CD4-positive, alpha-beta T cell (primary cell): ENCODE results near the gene FOXP4. TPM values are rescaled to one million over a fixed set of nuclear protein-coding genes. Genes with fewer than 3 reads are reported as not detected.

Experiments used
- ATAC-seq: fragments of 200-7000 bp; cut with Tn5 transposase; one replicate; pipeline ENCODE4 v1.10.0; 2022; ENCODE audit warnings: mild to moderate bottlenecking; ENCODE audit not compliant: poor library complexity
- CTCF ChIA-PET: fragments of 350-600 bp; sonication (Branson Sonifier 250); formaldehyde crosslinking; loops from one replicate; lab custom pipeline; 2021; ENCODE audit warnings: antibody characterized with exemption, inconsistent platforms; lab: Charles Lee
- POLR2A ChIA-PET: fragments of 350-600 bp; sonication (Branson Sonifier 250); formaldehyde crosslinking; loops from one replicate; lab custom pipeline; 2021; ENCODE audit warnings: antibody characterized with exemption, inconsistent platforms; lab: Charles Lee
- DNase-seq, 14 experiments: peaks; one replicate each; pipeline ENCODE4 v3.0.0-alpha.2; 2013 to 2020; ENCODE audit warnings: mixed read lengths in 2 of 14
- H3K27ac ChIP-seq, 2 donors: one replicate each; pipeline versions ENCODE4 v1.5.1 to v1.7.0; 2013; ENCODE audit warnings: low read length in 2 of 2, low read depth in 1 of 2, mild to moderate bottlenecking in 1 of 2
- H3K27me3 ChIP-seq, 2 experiments: 1 replicate in 1 of 2; 2 replicates in 1 of 2; pipeline versions ENCODE4 v1.6.1 to v1.7.0; 2013; ENCODE audit warnings: low read length in 2 of 2, control low read depth in 1 of 2, mild to moderate bottlenecking in 1 of 2, moderate library complexity in 1 of 2; ENCODE audit not compliant: insufficient read depth in 2 of 2, control insufficient read depth in 1 of 2
- H3K36me3 ChIP-seq: one replicate; pipeline ENCODE4 v1.6.1; 2013; ENCODE audit warnings: low read length, control low read depth; ENCODE audit not compliant: insufficient read depth
- H3K4me1 ChIP-seq: one replicate; pipeline ENCODE4 v1.6.1; 2013; ENCODE audit warnings: low read length, control low read depth; ENCODE audit not compliant: insufficient read depth
- H3K4me3 ChIP-seq: one replicate; pipeline ENCODE4 v1.5.1; 2013; ENCODE audit warnings: mild to moderate bottlenecking, low read length, moderate library complexity
- H3K9me3 ChIP-seq, 2 experiments: 1 replicate in 1 of 2; 2 replicates in 1 of 2; pipeline versions ENCODE4 v1.6.1 to v1.7.0; 2013; ENCODE audit warnings: low read length in 2 of 2, mild to moderate bottlenecking in 2 of 2, control low read depth in 1 of 2, moderate library complexity in 1 of 2; ENCODE audit not compliant: control insufficient read depth in 1 of 2, insufficient read depth in 1 of 2
- H3K27ac Mint-ChIP-seq: one replicate; pipeline ENCODE4 v1.8.0; 2020; ENCODE audit warnings: mixed read lengths
- H3K27me3 Mint-ChIP-seq: one replicate; pipeline ENCODE4 v1.8.0; 2021; ENCODE audit warnings: mixed read lengths
- H3K36me3 Mint-ChIP-seq: one replicate; pipeline ENCODE4 v1.8.0; 2021; ENCODE audit warnings: low read depth, mixed read lengths
- H3K4me1 Mint-ChIP-seq: one replicate; pipeline ENCODE4 v1.8.0; 2021; ENCODE audit warnings: low read depth, mixed read lengths
- H3K4me3 Mint-ChIP-seq: one replicate; pipeline ENCODE4 v1.8.0; 2020; ENCODE audit warnings: mild to moderate bottlenecking, mixed read lengths
- H3K9me3 Mint-ChIP-seq: one replicate; pipeline ENCODE4 v1.8.0; 2020; ENCODE audit warnings: mixed read lengths
- intact Hi-C, 2 experiments: fragments of 100-400 bp; cut with DNase I in 1 of 2; cut with micrococcal nuclease in 1 of 2; formaldehyde crosslinking; loops; one replicate each; pipeline versions ENCODE4 v1.15.1 to v1.9.0; 2023 to 2025; cut with DNase I, micrococcal nuclease
- total RNA-seq, 174 experiments: library from RNA in 2 of 174; stranded (reverse) in 2 of 174; gene quantifications; one replicate each; pipeline ENCODE4 v1.2.3 and lab custom pipeline; 2021 to 2026
- TF ChIP-seq, protein P1 (sequence below): fragments of 200-600 bp; IDR thresholded peaks from one replicate; pipeline ENCODE4 v1.8.0; 2022; ENCODE audit warnings: antibody characterized with exemption, mild to moderate bottlenecking

FOXP4 gene
- total RNA-seq, 2 experiments from 2014 or later, result 3.7 to 3.9 TPM

DNA sequence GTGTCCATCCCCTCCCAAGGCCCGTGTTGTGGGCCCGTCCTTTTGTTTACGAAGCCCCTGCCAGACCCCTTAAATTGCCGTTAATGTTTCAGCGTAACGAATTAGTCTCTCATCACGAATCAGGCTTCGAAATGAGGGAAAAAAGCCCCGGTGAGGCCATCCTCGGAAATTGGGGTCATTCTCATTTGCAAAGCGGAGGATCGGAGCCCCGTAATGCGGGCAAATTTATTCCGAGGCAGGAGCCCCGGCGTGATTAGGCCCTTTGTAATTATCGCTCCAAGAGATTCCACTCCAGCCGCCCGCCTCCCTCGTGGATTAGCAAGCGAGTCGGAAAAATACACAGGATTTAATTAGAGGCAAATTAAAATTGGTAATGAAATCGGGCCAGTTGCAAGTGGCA is 47.2 kb downstream of the FOXP4 start:
- ATAC-seq (no peak), DNase-seq (no peak)
- Mint-ChIP-seq H3K27me3 (no peaks in the 10 kb centered on the region), H3K4me1 (no peaks in the 10 kb centered on the region), H3K27ac (no peak overlapping the region), H3K36me3 (peaks cover 9% of the 10 kb centered on the region), H3K4me3 (no peak overlapping the region), H3K9me3 (no peaks in the 10 kb centered on the region)
- peaks cover 5% of the 10 kb centered on the region for H3K4me1 ChIP-seq
- TF ChIP-seq, protein P1, sequence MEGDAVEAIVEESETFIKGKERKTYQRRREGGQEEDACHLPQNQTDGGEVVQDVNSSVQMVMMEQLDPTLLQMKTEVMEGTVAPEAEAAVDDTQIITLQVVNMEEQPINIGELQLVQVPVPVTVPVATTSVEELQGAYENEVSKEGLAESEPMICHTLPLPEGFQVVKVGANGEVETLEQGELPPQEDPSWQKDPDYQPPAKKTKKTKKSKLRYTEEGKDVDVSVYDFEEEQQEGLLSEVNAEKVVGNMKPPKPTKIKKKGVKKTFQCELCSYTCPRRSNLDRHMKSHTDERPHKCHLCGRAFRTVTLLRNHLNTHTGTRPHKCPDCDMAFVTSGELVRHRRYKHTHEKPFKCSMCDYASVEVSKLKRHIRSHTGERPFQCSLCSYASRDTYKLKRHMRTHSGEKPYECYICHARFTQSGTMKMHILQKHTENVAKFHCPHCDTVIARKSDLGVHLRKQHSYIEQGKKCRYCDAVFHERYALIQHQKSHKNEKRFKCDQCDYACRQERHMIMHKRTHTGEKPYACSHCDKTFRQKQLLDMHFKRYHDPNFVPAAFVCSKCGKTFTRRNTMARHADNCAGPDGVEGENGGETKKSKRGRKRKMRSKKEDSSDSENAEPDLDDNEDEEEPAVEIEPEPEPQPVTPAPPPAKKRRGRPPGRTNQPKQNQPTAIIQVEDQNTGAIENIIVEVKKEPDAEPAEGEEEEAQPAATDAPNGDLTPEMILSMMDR, result no peak
- H3K4me3 ChIP-seq, result no peak overlapping the region
- H3K27me3 ChIP-seq, result no peaks in the 10 kb centered on the region
- no peak overlapping the region for H3K27ac ChIP-seq
- POLR2A ChIA-PET, result no interaction called here
- intact Hi-C loops, result loop anchor here in 1 of 2 experiments (5.0 kb wide), 1 partner anchor 46 kb away; the partner anchor contains the start of gene FOXP4
- H3K36me3 ChIP-seq, result peaks cover 8% of the 10 kb centered on the region
- CTCF ChIA-PET, result no interaction called here
- H3K9me3 ChIP-seq, result no peaks in the 10 kb centered on the region

DNA sequence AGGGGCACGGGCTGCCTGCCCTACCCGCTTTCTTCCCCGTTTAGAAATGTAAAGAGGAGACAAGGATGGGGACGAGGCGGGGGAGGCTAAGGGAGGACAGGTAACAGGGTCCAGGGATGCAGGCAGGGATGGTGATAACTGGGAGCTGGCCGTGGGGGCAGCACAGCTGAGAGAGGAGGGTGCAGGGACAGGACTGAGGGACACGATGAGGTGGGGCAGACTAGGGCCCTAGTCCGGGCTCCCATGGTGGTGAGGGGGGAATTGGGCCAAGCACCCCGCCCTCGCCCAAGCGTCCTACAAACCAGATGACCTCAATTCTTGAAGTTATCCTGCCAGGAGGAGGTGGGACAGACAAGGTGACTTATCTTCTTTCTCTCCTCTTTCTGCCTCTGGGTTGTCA is 47.7 kb downstream of the FOXP4 start:
- Histone ChIP-seq H3K4me3 (no peak overlapping the region), H3K4me1 (peaks cover 5% of the 10 kb centered on the region), H3K27me3 (no peaks in the 10 kb centered on the region), H3K36me3 (peaks cover 8% of the 10 kb centered on the region), H3K27ac (no peak overlapping the region), H3K9me3 (no peaks in the 10 kb centered on the region)
- Mint-ChIP-seq H3K27me3 (no peaks in the 10 kb centered on the region), H3K4me3 (no peak overlapping the region), H3K36me3 (peaks cover 5% of the 10 kb centered on the region), H3K4me1 (no peaks in the 10 kb centered on the region), H3K27ac (no peak overlapping the region), H3K9me3 (no peaks in the 10 kb centered on the region)
- ChIA-PET CTCF (no interaction called here), POLR2A (no interaction called here)
- intact Hi-C loops, result loop anchor here in 1 of 2 experiments (5.0 kb wide), 1 partner anchor 47 kb away; the partner anchor contains the start of gene FOXP4
- DNase-seq, result no peak
- TF ChIP-seq, protein P1, result no peak
- no peak for ATAC-seq

DNA sequence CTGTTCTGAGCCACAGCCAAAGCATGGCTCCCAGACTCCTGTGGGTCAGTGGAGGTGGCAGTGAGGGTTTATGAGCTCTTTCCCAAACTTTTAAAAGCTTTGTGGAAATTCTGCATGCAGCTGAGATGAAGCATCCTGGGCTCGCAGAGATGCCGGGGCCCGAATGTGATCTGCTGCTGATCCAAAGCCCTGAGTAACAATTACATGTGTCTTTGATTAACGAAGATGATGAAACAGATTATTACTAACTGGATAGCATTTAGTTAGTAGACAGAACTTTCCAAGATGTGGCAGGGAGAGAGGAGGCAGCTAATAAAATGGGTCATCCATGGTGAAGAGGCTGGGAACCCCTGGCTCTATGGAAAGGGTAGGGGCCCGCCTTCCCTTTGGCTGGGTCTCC is 48.1 kb downstream of the FOXP4 start:
- CTCF ChIA-PET, result no interaction called here
- H3K4me3 Mint-ChIP-seq, result no peak overlapping the region
- TF ChIP-seq, protein P1, result no peak
- H3K27ac Mint-ChIP-seq, result no peak overlapping the region
- H3K36me3 ChIP-seq, result peaks cover 8% of the 10 kb centered on the region
- no peak overlapping the region for H3K27ac ChIP-seq
- H3K4me3 ChIP-seq, result no peak overlapping the region
- no peaks in the 10 kb centered on the region for H3K4me1 Mint-ChIP-seq
- H3K27me3 Mint-ChIP-seq, result no peaks in the 10 kb centered on the region
- peaks cover 5% of the 10 kb centered on the region for H3K36me3 Mint-ChIP-seq
- POLR2A ChIA-PET, result no interaction called here
- DNase-seq (no peak), ATAC-seq (no peak)
- H3K9me3 ChIP-seq, result no peaks in the 10 kb centered on the region
- no peaks in the 10 kb centered on the region for H3K9me3 Mint-ChIP-seq
- no peaks in the 10 kb centered on the region for H3K27me3 ChIP-seq
- intact Hi-C loops, result loop anchor here in 1 of 2 experiments (5.0 kb wide), 1 partner anchor 47 kb away; the partner anchor contains the start of gene FOXP4
- peaks cover 5% of the 10 kb centered on the region for H3K4me1 ChIP-seq
